Middle frontal gyrus (tissue), 1 donor: ENCODE data around the gene STK17B.

Experiments used
- DNase-seq: peaks from one replicate; pipeline ENCODE4 v3.0.0-alpha.2; 2015; ENCODE audit warnings: low spot score; ENCODE audit errors: extremely low spot score

Gene STK17B

GRCh38 chr2:196184921-196185320, 13.5 kb upstream of the STK17B start:
- DNase-seq, result no peak

- DNase-seq, result no peak
Measured at GRCh38 chr2:196183528-196184231, 12.3 kb upstream of the STK17B start.

DNA sequence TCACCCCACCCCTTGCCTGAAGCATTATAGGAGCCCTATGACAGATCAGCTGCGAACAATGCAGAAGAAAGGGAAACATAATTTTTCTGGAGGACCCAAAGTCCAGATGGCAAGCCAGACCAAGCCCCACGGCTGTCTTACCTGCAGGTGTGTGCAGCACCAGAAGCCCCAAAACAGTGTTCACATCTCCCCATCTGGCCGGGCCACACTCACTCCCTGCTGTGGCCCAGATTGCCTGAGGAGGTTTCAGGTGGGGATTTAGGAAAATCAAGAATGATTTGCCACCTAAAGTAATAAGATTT, 11.7 kb upstream of the STK17B start:
- no peak for DNase-seq

GRCh38 chr2:196182439-196183171, 11.2 kb upstream of the STK17B start:
- DNase-seq, result no peak

DNA sequence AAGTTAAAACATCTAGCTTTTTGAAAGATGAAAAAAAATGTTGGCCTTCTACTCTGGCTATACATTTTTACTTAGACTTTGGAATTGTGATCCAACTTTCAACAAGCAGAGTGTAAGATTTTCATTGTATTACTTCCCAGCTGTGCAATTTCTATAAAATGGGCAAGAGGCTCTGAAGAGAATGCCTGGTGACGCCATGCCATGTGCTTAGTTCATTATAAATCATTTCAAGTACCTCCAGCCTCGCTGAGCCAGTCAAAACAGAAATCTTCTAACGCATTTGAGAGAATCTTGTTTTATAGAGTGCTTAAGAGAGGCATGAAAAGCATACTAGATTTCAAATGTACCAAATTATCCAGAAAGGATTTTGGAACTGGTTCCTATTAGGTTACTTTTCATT, 10.1 kb upstream of the STK17B start:
- no peak for DNase-seq

DNA sequence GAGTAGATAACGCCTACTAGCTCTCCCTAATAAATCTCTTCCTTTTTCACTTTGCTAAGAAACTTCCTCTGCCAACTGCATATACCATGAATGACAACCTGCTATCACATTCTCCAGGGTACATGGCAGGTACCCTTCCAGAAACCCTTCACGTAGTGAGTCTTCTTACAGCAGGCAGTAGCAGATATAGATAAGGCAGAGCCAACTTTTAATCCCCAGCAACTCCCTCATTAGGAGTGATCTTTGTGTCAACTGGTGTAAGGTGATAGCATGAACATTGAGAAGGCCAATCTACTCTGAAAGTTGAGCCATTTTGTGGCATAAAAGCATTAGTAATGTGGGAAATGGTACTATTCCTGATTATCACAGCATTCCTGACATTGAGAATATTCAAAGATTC, 5.7 kb upstream of the STK17B start:
- no peak for DNase-seq

GRCh38 chr2:196176142-196176738, 4.9 kb upstream of the STK17B start:
- DNase-seq, result no peak

GRCh38 chr2:196174404-196174803, 3.0 kb upstream of the STK17B start:
- no peak for DNase-seq

DNA sequence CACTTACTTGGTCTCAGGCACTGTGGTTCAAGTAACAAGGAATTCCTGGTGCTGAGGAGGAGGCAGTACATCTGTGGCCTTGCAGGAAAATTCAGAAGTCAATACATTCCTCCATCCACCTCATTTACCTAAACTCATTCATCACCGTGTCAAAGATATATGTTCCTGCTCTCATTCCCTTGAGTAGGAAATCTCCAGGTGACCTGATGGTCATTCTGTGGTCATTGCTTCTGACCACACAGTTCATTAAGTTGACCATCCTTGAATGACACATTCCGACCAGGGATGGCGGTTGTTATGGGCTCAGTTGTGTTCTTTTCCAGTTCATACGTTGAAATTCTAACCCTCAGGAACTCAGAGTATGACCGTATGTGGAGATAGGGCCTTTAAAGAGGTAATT, 2.1 kb upstream of the STK17B start:
- no peak for DNase-seq

GRCh38 chr2:196172951-196173350, 1.6 kb upstream of the STK17B start:
- no peak for DNase-seq

- no peak for DNase-seq
Measured at GRCh38 chr2:196171946-196172345, 568 bp upstream of the STK17B start.

GRCh38 chr2:196170606-196171247, 651 bp downstream of the STK17B start:
- DNase-seq, result no peak

DNA sequence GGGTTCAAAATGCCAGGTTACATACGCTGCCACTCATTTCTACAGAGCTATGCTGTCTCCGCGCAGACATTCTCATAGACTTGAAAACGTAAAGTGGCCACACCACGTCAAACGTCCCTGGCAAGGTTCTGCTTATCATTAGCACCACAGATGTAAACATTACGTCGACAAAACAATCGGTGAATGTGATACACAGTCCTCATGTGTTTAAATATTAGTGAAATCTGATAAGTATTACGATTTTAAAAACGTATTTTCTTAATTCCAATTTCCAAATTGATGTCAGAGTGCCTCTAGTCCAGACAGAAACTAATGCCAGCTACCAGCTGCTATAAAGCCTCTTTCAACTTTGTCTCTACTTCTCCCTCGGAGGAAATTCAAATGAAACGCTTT, 1.2 kb downstream of the STK17B start:
- DNase-seq, result no peak

DNA sequence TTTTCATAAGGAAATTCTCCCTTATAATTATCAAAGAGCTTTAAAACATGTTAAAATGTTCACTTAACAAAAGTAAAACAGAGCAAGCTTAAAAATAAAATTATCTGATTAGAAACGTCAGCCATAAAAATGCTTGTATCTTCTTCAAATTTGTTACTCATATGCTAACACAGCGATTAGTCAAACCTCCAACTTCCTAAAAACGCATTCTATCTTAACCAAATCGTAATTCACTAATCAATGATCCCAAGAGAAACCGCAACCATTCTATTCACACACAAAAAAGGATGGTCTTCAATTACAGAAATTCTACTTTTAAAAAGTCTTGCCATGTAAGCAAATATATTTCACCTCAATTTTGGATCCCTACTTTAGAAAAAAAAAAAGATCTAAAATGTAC, 1.9 kb downstream of the STK17B start:
- DNase-seq, result no peak

DNA sequence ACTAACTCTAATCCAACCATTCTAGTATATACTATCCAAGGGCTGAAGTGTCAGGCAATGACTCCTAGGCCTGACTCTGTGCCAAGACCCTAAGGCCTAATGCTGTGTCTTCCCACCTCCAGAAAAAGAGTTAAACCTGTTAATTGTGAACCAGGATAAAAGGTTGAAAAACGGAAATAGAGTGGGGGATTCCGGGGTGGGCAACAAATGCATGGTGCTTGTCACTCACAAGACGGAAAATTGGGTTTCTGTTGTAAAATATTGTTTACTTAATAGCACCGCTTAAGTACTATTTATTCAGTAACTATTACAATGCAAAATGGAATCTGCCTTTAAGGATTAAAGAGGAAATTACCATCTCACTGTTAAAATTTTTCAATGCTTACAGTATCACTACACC, 3.2 kb downstream of the STK17B start:
- no peak for DNase-seq

DNA sequence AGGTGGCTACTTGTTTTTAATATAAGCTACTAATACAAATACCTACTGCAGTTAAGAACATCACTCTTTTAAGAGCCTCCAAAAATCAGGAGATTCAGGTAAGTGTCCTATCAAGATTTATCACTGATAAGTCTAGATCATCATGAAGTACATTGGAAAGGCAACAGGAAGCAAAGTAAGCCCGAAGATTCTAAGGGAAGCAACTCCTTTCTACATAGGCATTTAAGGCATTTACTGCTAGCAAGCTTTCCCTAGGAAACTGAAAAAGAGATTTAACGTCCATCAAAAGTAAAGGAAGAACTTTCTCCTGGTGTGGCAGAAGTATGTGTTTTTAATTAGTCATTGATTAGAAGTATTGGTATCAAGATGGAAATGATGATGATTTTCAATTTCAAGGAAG, 3.7 kb downstream of the STK17B start:
- DNase-seq, result no peak

GRCh38 chr2:196166876-196167275, 4.5 kb downstream of the STK17B start:
- DNase-seq, result no peak

- no peak for DNase-seq
Measured at GRCh38 chr2:196165016-196165415, 6.4 kb downstream of the STK17B start.

GRCh38 chr2:196163285-196163684, 8.1 kb downstream of the STK17B start:
- no peak for DNase-seq

DNA sequence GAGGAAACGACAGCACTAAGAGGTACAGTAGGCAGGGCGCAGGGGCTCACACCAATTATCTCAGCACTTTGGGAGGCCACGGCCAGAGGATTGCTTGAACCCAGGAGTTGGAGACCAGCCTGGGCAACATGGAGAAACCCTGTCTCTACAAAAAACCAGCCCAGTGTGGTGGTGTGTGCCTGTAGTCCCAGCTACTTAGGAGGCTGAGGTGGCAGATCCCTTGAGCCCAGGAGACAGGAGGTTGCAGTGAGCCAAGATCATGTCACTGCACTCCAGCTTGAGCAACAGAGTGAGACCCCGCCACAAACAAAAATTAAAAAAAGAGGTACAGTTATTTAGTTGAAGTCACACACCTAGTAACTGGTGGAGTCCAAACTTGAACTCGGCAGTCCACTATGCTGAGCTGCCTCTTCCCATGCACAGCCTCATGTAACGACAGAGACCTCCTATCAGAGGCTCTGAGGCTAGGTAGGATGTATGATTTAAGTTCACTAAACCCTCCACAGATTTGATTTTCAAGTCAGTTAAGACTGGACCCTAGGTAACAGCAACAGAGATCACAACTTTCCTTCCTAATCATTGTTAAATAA, 8.7 kb downstream of the STK17B start:
- no peak for DNase-seq

- DNase-seq, result no peak
Measured at GRCh38 chr2:196160946-196161345, 10.4 kb downstream of the STK17B start.

- no peak for DNase-seq
Measured at GRCh38 chr2:196160101-196160500, 11.3 kb downstream of the STK17B start.
